ENCODE measurements around the gene SEMA4D.

- TF ChIP-seq UBTF (IDR thresholded peaks at IDR 0.05; ENCODE audit: borderline replicate concordance in 1 of 2, low read depth in 2 of 2, low read length in 2 of 2) (no peak), SMAD3 (CRISPR knock-in tag; conservative IDR thresholded peaks at IDR 0.05) (no peak), POLR2A (conservative IDR thresholded peaks at IDR 0.05) (no peak), TAF1 (IDR thresholded peaks at IDR 0.05; ENCODE audit: control insufficient read depth, extremely low read depth, insufficient read depth, low read length, severe bottlenecking) (no peak), HIVEP1 (CRISPR knock-in tag; IDR thresholded peaks at IDR 0.05) (no peak), ZNF766 (CRISPR knock-in tag; conservative IDR thresholded peaks at IDR 0.05) (no peak), MIER1 (IDR thresholded peaks at IDR 0.05; ENCODE audit: low read depth) (no peak), SMARCA5 (IDR thresholded peaks at IDR 0.05) (no peak), NFATC3 (IDR thresholded peaks at IDR 0.05) (no peak), CHD1 (IDR thresholded peaks at IDR 0.05; ENCODE audit: low read length) (no peak)
- TF ChIP-seq, protein P1, sequence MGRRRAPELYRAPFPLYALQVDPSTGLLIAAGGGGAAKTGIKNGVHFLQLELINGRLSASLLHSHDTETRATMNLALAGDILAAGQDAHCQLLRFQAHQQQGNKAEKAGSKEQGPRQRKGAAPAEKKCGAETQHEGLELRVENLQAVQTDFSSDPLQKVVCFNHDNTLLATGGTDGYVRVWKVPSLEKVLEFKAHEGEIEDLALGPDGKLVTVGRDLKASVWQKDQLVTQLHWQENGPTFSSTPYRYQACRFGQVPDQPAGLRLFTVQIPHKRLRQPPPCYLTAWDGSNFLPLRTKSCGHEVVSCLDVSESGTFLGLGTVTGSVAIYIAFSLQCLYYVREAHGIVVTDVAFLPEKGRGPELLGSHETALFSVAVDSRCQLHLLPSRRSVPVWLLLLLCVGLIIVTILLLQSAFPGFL (CRISPR knock-in tag; IDR thresholded peaks at IDR 0.05): no peak
Measured at GRCh38 chr9:89522959-89523285, 25.0 kb upstream of the SEMA4D start.

Measured in K562 (cell line).